MCF 10A (cell line): ENCODE measurements around the gene TMEM131. TPM values are rescaled to one million over a fixed set of nuclear protein-coding genes. Genes with fewer than 3 reads are reported as not detected.

Source experiments
- BruUV-seq: library from RNA; stranded (reverse); fragments of 400-500 nt; replicated peaks from 2 replicates; lab custom pipeline; 2021; lab: Mats Ljungman, UMichigan
- CTCF ChIA-PET: fragments of 300-600 bp; sonication (Branson Sonifier 250); formaldehyde crosslinking; extraction: SDS; loops from one replicate; lab custom pipeline; 2021; ENCODE audit warnings: antibody characterized with exemption, inconsistent platforms; lab: Yijun Ruan, JAX
- POLR2A ChIA-PET: fragments of 300-600, 350-650 bp; sonication (Branson Sonifier 250); formaldehyde crosslinking; extraction: SDS; loops from one replicate; lab custom pipeline; 2020; ENCODE audit warnings: antibody characterized with exemption, inconsistent platforms; lab: Yijun Ruan, JAX
- DNase-seq: peaks from one replicate; pipeline ENCODE4 v3.0.0-alpha.2; 2018; ENCODE audit not compliant: unreplicated experiment
- H3K27ac Mint-ChIP-seq: one replicate; pipeline ENCODE4 v1.8.0; 2022; ENCODE audit warnings: mild to moderate bottlenecking, low read depth, mixed read lengths; ENCODE audit not compliant: unreplicated experiment
- H3K27me3 Mint-ChIP-seq: one replicate; pipeline ENCODE4 v1.8.0; 2022; ENCODE audit warnings: mixed read lengths; ENCODE audit not compliant: insufficient read depth, unreplicated experiment
- H3K36me3 Mint-ChIP-seq: one replicate; pipeline ENCODE4 v1.8.0; 2022; ENCODE audit warnings: mild to moderate bottlenecking, moderate library complexity, mixed read lengths; ENCODE audit not compliant: insufficient read depth, unreplicated experiment
- H3K4me1 Mint-ChIP-seq: one replicate; pipeline ENCODE4 v1.8.0; 2022; ENCODE audit warnings: mixed read lengths; ENCODE audit not compliant: insufficient read depth, unreplicated experiment
- H3K4me3 Mint-ChIP-seq: one replicate; pipeline ENCODE4 v1.8.0; 2022; ENCODE audit warnings: mild to moderate bottlenecking, moderate library complexity, mixed read lengths; ENCODE audit not compliant: unreplicated experiment
- H3K9me3 Mint-ChIP-seq: one replicate; pipeline ENCODE4 v1.8.0; 2022; ENCODE audit warnings: mixed read lengths; ENCODE audit not compliant: unreplicated experiment
- CTCF ChIP-seq: fragments of 200-600 bp; IDR thresholded peaks from one replicate; pipeline ENCODE4 v1.8.0; 2022; ENCODE audit warnings: antibody characterized with exemption, mild to moderate bottlenecking; ENCODE audit not compliant: unreplicated experiment
- intact Hi-C: fragments of 100-400 bp; cut with micrococcal nuclease; formaldehyde crosslinking; loops from 2 replicates; pipeline ENCODE4 v1.14.1; 2022
- total RNA-seq: library from RNA; stranded (reverse); gene quantifications from 2 replicates; pipeline ENCODE4 v1.2.3, GENCODE V29; 2022

TMEM131 gene
- total RNA-seq, 1 experiment from 2014 or later, result 42.2 TPM

DNA sequence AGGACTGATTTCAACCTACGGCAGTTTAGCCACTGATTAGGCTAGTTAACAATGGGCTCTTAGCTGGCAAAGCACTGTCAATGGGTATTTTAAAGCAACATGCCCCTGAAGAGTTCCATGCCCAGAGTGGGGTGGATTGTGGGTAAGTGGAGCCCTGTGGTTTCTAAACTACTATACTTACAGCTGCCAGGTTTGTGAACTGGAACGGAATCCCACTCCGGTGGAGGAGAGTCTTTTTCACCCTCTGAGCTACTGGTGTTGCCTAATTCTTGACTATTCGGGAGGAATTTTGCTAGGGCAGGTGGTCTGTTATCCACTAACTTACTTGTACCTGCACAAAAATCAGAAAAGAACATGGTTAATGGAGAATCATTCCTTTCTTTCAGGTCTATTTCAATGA, 229.8 kb downstream of the TMEM131 start:
- Mint-ChIP-seq H3K27ac (no peak overlapping the region), H3K9me3 (no peaks in the 10 kb centered on the region), H3K4me1 (no peaks in the 10 kb centered on the region), H3K27me3 (no peaks in the 10 kb centered on the region), H3K36me3 (peaks cover 27% of the 10 kb centered on the region), H3K4me3 (no peak overlapping the region)
- BruUV-seq, result no TSS peak
- intact Hi-C loops, result no loop called here
- CTCF ChIA-PET, result interaction anchor here (0.6 kb wide), 1 partner anchor 66 kb away, joined by 4 read pairs; no protein-coding TSS in a partner anchor
- TF ChIP-seq CTCF, result no peak
- POLR2A ChIA-PET, result no interaction called here
- no peak for DNase-seq

GRCh38 chr2:97764559-97765263, 231.0 kb downstream of the TMEM131 start:
- no peak overlapping the region for H3K27ac Mint-ChIP-seq
- no peaks in the 10 kb centered on the region for H3K27me3 Mint-ChIP-seq

GRCh38 chr2:97763176-97763845, 232.4 kb downstream of the TMEM131 start:
- ChIA-PET CTCF (interaction anchor here (0.8 to 2.0 kb wide), 2 partner anchors 64 to 113 kb away, joined by 3 to 8 read pairs; no protein-coding TSS in a partner anchor), POLR2A (interaction anchor here (0.7 kb wide), 1 partner anchor 160 kb away, joined by 3 read pairs; no protein-coding TSS in a partner anchor)
- Mint-ChIP-seq H3K27ac (no peak overlapping the region), H3K27me3 (no peaks in the 10 kb centered on the region), H3K4me3 (no peak overlapping the region), H3K9me3 (no peaks in the 10 kb centered on the region), H3K4me1 (no peaks in the 10 kb centered on the region), H3K36me3 (peaks cover 47% of the 10 kb centered on the region)
- TF ChIP-seq CTCF, result no peak
- DNase-seq, result no peak
- intact Hi-C loops, result no loop called here
- no TSS peak for BruUV-seq

More at GRCh38 chr2:97764559-97765263, 231.0 kb downstream of the TMEM131 start:
- H3K36me3 Mint-ChIP-seq, result peaks cover 39% of the 10 kb centered on the region
- no peak for DNase-seq
- no TSS peak for BruUV-seq
- ChIA-PET POLR2A (no interaction called here), CTCF (interaction anchor here (0.6 kb wide), 1 partner anchor 94 kb away, joined by 3 read pairs; no protein-coding TSS in a partner anchor)
- intact Hi-C loops, result no loop called here
- H3K9me3 Mint-ChIP-seq, result no peaks in the 10 kb centered on the region
- no peak overlapping the region for H3K4me3 Mint-ChIP-seq
- H3K4me1 Mint-ChIP-seq, result no peaks in the 10 kb centered on the region
- TF ChIP-seq CTCF, result no peak

DNA sequence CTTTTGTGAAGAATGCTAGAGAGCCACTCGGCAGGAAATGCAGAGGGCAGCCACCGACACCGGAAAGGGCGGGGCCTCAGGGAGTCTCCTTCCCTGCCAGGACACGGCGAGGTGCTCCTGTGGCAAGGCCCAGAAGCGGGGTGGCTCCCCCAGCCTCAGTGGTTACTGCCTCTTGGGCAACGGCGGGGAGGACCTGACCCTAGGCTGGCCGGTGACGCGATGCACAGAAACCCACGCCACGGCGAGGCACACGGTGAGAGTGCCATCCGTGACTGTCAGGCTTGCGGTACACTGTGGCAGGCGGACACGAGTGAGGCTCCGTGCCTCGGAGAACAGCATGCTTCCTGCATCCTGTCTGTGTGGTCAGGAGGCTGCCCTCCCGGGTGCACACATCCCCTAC, 234.6 kb downstream of the TMEM131 start:
- no peaks in the 10 kb centered on the region for H3K4me1 Mint-ChIP-seq
- intact Hi-C loops, result no loop called here
- no TSS peak for BruUV-seq
- ChIA-PET POLR2A (no interaction called here), CTCF (no interaction called here)
- no peak for TF ChIP-seq CTCF
- no peak overlapping the region for H3K4me3 Mint-ChIP-seq
- no peaks in the 10 kb centered on the region for H3K27me3 Mint-ChIP-seq
- no peak overlapping the region for H3K27ac Mint-ChIP-seq
- H3K9me3 Mint-ChIP-seq, result no peaks in the 10 kb centered on the region
- H3K36me3 Mint-ChIP-seq, result peaks cover 64% of the 10 kb centered on the region
- DNase-seq, result no peak
